Measurements from ENCODE around the gene RASGRF1.

The RASGRF1 gene

GRCh38 chr15:79101866-79102581 lies 11.4 kb upstream of the RASGRF1 start:
- DNase-seq (ENCODE audit: low read depth, low spot score), result no peak
- H3K4me3 ChIP-seq (ENCODE audit: low read depth, low read length), result no peak overlapping the region
- in situ Hi-C loops (cut with HindIII; ENCODE audit: low sequenced_read_pairs), result no loop called here
- TF ChIP-seq CTCF (IDR thresholded peaks at IDR 0.05; ENCODE audit: low read depth, low read length), result no peak

GRCh38 chr15:79099692-79100091 lies 9.1 kb upstream of the RASGRF1 start:
- DNase-seq (ENCODE audit: low read depth, low spot score), result no peak
- in situ Hi-C loops (cut with HindIII; ENCODE audit: low sequenced_read_pairs), result no loop called here
- H3K4me3 ChIP-seq (ENCODE audit: low read depth, low read length), result no peak overlapping the region
- TF ChIP-seq CTCF (IDR thresholded peaks at IDR 0.05; ENCODE audit: low read depth, low read length), result no peak

- TF ChIP-seq CTCF (IDR thresholded peaks at IDR 0.05; ENCODE audit: low read depth, low read length), result no peak
- in situ Hi-C loops (cut with HindIII; ENCODE audit: low sequenced_read_pairs), result no loop called here
- no peak overlapping the region for H3K4me3 ChIP-seq (ENCODE audit: low read depth, low read length)
- no peak for DNase-seq (ENCODE audit: low read depth, low spot score)
These were observed 4.0 kb upstream of the RASGRF1 start for GRCh38 chr15:79094611-79095021.

- H3K4me3 ChIP-seq (ENCODE audit: low read depth, low read length), result no peak overlapping the region
- no peak for TF ChIP-seq CTCF (IDR thresholded peaks at IDR 0.05; ENCODE audit: low read depth, low read length)
- no peak for DNase-seq (ENCODE audit: low read depth, low spot score)
- in situ Hi-C loops (cut with HindIII; ENCODE audit: low sequenced_read_pairs), result no loop called here
These were observed 2.9 kb upstream of the RASGRF1 start for GRCh38 chr15:79093352-79093935.

- no peak for TF ChIP-seq CTCF (IDR thresholded peaks at IDR 0.05; ENCODE audit: low read depth, low read length)
- in situ Hi-C loops (cut with HindIII; ENCODE audit: low sequenced_read_pairs), result no loop called here
- H3K4me3 ChIP-seq (ENCODE audit: low read depth, low read length), result no peak overlapping the region
- no peak for DNase-seq (ENCODE audit: low read depth, low spot score)
These were observed 1.8 kb upstream of the RASGRF1 start for GRCh38 chr15:79092382-79092781.

- no peak for TF ChIP-seq CTCF (IDR thresholded peaks at IDR 0.05; ENCODE audit: low read depth, low read length)
- in situ Hi-C loops (cut with HindIII; ENCODE audit: low sequenced_read_pairs), result no loop called here
- peak; percentile 5 for DNase-seq (ENCODE audit: low read depth, low spot score)
- no peak overlapping the region for H3K4me3 ChIP-seq (ENCODE audit: low read depth, low read length)
These were observed 756 bp upstream of the RASGRF1 start for GRCh38 chr15:79091204-79091867.

All from astrocyte of the spinal cord (primary cell).